Upper lobe of left lung (tissue), 6 donors: Measurements from ENCODE around the gene GTSE1. TPM values are rescaled to one million over a fixed set of nuclear protein-coding genes. Genes with fewer than 3 reads are reported as not detected.

ENCODE experiments used
- ATAC-seq, 2 donors: fragments of 200-7000 bp; cut with Tn5 transposase; one replicate each; pipeline ENCODE4 v1.9.1; 2022; ENCODE audit warnings: mild to moderate bottlenecking in 2 of 2, moderate library complexity in 2 of 2; ENCODE audit not compliant: low FRiP score in 2 of 2
- DNase-seq, 2 donors: peaks; one replicate each; pipeline ENCODE4 v3.0.0-alpha.2; 2019 to 2020
- H3K27ac ChIP-seq, 4 donors: fragments of 200-600 bp; sonication (generic); one replicate each; pipeline ENCODE4 v1.5.1; 2016 to 2019
- H3K27me3 ChIP-seq, 4 donors: fragments of 200-600 bp; sonication (generic); one replicate each; pipeline ENCODE4 v1.5.1; 2017 to 2019
- H3K36me3 ChIP-seq, 4 donors: fragments of 200-600 bp; sonication (generic); one replicate each; pipeline ENCODE4 v1.5.1; 2016 to 2019
- H3K4me1 ChIP-seq, 4 donors: fragments of 200-600 bp; sonication (generic); one replicate each; pipeline ENCODE4 v1.5.1; 2018 to 2019
- H3K4me3 ChIP-seq, 4 donors: fragments of 200-600 bp; sonication (generic); one replicate each; pipeline ENCODE4 v1.5.1; 2017 to 2019; ENCODE audit warnings: mild to moderate bottlenecking in 2 of 4, moderate library complexity in 1 of 4
- H3K9me3 ChIP-seq, 4 donors: fragments of 200-600 bp; sonication (generic); one replicate each; pipeline ENCODE4 v1.5.1; 2018 to 2019
- CTCF ChIP-seq, 6 experiments: fragments of 450-650 bp in 4 of 6; fragments of 200-600 bp in 2 of 6; sonication (generic) in 2 of 6; IDR thresholded peaks; one replicate each; pipeline ENCODE4 v1.5.1; 2016 to 2019; ENCODE audit warnings: antibody characterized with exemption in 6 of 6
- EP300 ChIP-seq, 4 donors: sonication (generic); formaldehyde crosslinking; IDR thresholded peaks; one replicate each; pipeline ENCODE4 v1.5.1; 2017; ENCODE audit warnings: antibody characterized with exemption in 4 of 4, control low read depth in 2 of 4
- POLR2A ChIP-seq, 4 donors: fragments of 450-650 bp; IDR thresholded peaks; one replicate each; pipeline ENCODE4 v1.5.1; 2016 to 2017; ENCODE audit warnings: antibody characterized with exemption in 4 of 4, mild to moderate bottlenecking in 2 of 4
- POLR2AphosphoS5 ChIP-seq, 2 donors: sonication (generic); formaldehyde crosslinking; IDR thresholded peaks; one replicate each; pipeline ENCODE4 v1.5.1; 2017; ENCODE audit warnings: antibody characterized with exemption in 2 of 2
- WGBS, 2 donors: methylation state at CpG; one replicate each; pipeline ENCODE4 v1.1.5; 2017 to 2018; 5-methylcytosine and 5-hydroxymethylcytosine counted together
- total RNA-seq, 6 donors: library from RNA; depleted of rRNA in 4 of 6; stranded (reverse); fragments of >200 nt in 4 of 6; gene quantifications; one replicate each; pipeline versions ENCODE4 v1.1.0 to v1.2.1, GENCODE V29; 2016 to 2021
- donor health status: DM: no; HTN: no; CAD: no; lungs with moderate emphysema.
- donor health status: DM: no; HTN: yes; CAD: no; lungs with severe emphysema.

Gene GTSE1
- total RNA-seq, 6 donors from 2014 or later: 0.30 to 4.4 (median 1.4) TPM; not detected in 1

GRCh38 chr22:46250783-46251125 is 45.9 kb upstream of the GTSE1 start:
- 10 to 60% methylated on average over 1 to 20 of the region's 25 CpGs for WGBS, 2 donors
- Histone ChIP-seq H3K27ac (peak overlapping the region; percentile 81 to 90 (median 86)), H3K36me3 (peaks cover 0 to 4% (median 0%) of the 10 kb centered on the region in 4 donors), H3K27me3 (no peaks in the 10 kb centered on the region), H3K4me1 (peaks cover 12 to 24% (median 20%) of the 10 kb centered on the region in 4 donors), H3K9me3 (no peaks in the 10 kb centered on the region), H3K4me3 (peak overlapping the region; percentile 63 to 95 (median 74))
- ATAC-seq: peak in 1 of 2 donors; percentile 30
- no peak for TF ChIP-seq POLR2AphosphoS5 (IDR thresholded peaks at IDR 0.05)
- no peak for TF ChIP-seq CTCF (IDR thresholded peaks at IDR 0.05)
- no peak for TF ChIP-seq EP300 (IDR thresholded peaks at IDR 0.05)
- TF ChIP-seq POLR2A (IDR thresholded peaks at IDR 0.05): no peak
- no peak for DNase-seq

GRCh38 chr22:46251266-46251665 is 45.4 kb upstream of the GTSE1 start:
- Histone ChIP-seq H3K9me3 (no peaks in the 10 kb centered on the region), H3K27me3 (no peaks in the 10 kb centered on the region), H3K36me3 (peaks cover 0 to 4% (median 0%) of the 10 kb centered on the region in 4 donors), H3K4me3 (peak overlapping the region in 3 of 4 donors; percentile 63 to 95 (median 81)), H3K27ac (peak overlapping the region in 2 of 4 donors; percentile 84 to 87), H3K4me1 (peaks cover 12 to 24% (median 20%) of the 10 kb centered on the region in 4 donors)
- TF ChIP-seq POLR2A (IDR thresholded peaks at IDR 0.05) (no peak), EP300 (IDR thresholded peaks at IDR 0.05) (no peak), CTCF (IDR thresholded peaks at IDR 0.05) (no peak), POLR2AphosphoS5 (IDR thresholded peaks at IDR 0.05) (no peak)
- WGBS, 2 donors: 85 to 90% methylated on average over 7 of the region's 7 CpGs
- ATAC-seq: no peak
- DNase-seq: no peak

GRCh38 chr22:46251816-46252380 is 44.8 kb upstream of the GTSE1 start:
- peaks cover 0 to under 1% (median 0%) of the 10 kb centered on the region in 4 donors for H3K36me3 ChIP-seq
- no peaks in the 10 kb centered on the region for H3K27me3 ChIP-seq
- H3K27ac ChIP-seq: no peak overlapping the region
- DNase-seq: no peak
- H3K4me1 ChIP-seq: peaks cover 12 to 24% (median 20%) of the 10 kb centered on the region in 4 donors
- ATAC-seq: no peak
- H3K9me3 ChIP-seq: no peaks in the 10 kb centered on the region
- no peak overlapping the region for H3K4me3 ChIP-seq
- TF ChIP-seq EP300 (IDR thresholded peaks at IDR 0.05) (no peak), CTCF (IDR thresholded peaks at IDR 0.05) (no peak), POLR2A (IDR thresholded peaks at IDR 0.05) (no peak), POLR2AphosphoS5 (IDR thresholded peaks at IDR 0.05) (no peak)
- 89 to 94% methylated on average over 9 of the region's 9 CpGs for WGBS, 2 donors

- Histone ChIP-seq H3K27me3 (no peaks in the 10 kb centered on the region), H3K27ac (no peak overlapping the region), H3K36me3 (no peaks in the 10 kb centered on the region), H3K4me1 (peaks cover 0 to 3% (median 2%) of the 10 kb centered on the region in 4 donors), H3K4me3 (no peak overlapping the region), H3K9me3 (no peaks in the 10 kb centered on the region)
- DNase-seq: no peak
- WGBS, 2 donors: 87 to 88% methylated on average over 8 of the region's 8 CpGs
- ATAC-seq: no peak
- TF ChIP-seq EP300 (IDR thresholded peaks at IDR 0.05): no peak
- no peak for TF ChIP-seq POLR2A (IDR thresholded peaks at IDR 0.05)
- TF ChIP-seq CTCF (IDR thresholded peaks at IDR 0.05): no peak
- no peak for TF ChIP-seq POLR2AphosphoS5 (IDR thresholded peaks at IDR 0.05)
Measured at GRCh38 chr22:46256358-46256958, 40.2 kb upstream of the GTSE1 start.
